K562 (cell line): ENCODE measurements around the gene KLHL22. TPM values are rescaled to one million over a fixed set of nuclear protein-coding genes. Genes with fewer than 3 reads are reported as not detected.

ENCODE experiments used
- ATAC-seq: fragments of 200-7000 bp; cut with Tn5 transposase; 3 replicates; pipeline ENCODE4 v1.9.1; 2020; ENCODE audit warnings: moderate library complexity
- BruUV-seq: library from RNA; stranded (reverse); fragments of 400-500 nt; replicated peaks from 2 replicates; lab custom pipeline; 2021; lab: Mats Ljungman, UMichigan
- CTCF ChIA-PET: fragments of 300-600 bp; formaldehyde crosslinking; extraction: SDS; loops from one replicate; lab custom pipeline; 2021; ENCODE audit warnings: low intra/inter-chr PET ratio; lab: Yijun Ruan, JAX
- POLR2A ChIA-PET: fragments of 300-600, 350-650 bp; sonication (Branson Sonifier 250); formaldehyde crosslinking; extraction: SDS; loops from one replicate; lab custom pipeline; 2021; ENCODE audit warnings: antibody characterized with exemption, inconsistent platforms; lab: Yijun Ruan, JAX
- DNase-seq, 4 experiments: peaks; one replicate each; pipeline versions ENCODE4 v3.0.0 to v3.0.0-alpha.2; 2011 to 2018; ENCODE audit warnings: low spot score in 3 of 4, mixed read lengths in 3 of 4; ENCODE audit errors: extremely low read depth in 1 of 4
- FAIRE-seq: peaks from 2 replicates; lab custom pipeline; 2011; peaks lifted over from hg19 to GRCh38; lab: Jason Lieb, UNC
- H2AFZ ChIP-seq: 2 replicates; pipeline ENCODE4 v1.6.0; 2011; ENCODE audit warnings: low read depth, low read length, control low read depth, inconsistent platforms
- H3K27ac ChIP-seq: fragments of 200-600 bp; 3 replicates; pipeline ENCODE4 v1.8.0; 2011; ENCODE audit warnings: low read depth, mild to moderate bottlenecking, control low read depth, inconsistent platforms, low read length, moderate library complexity, mixed read lengths; ENCODE audit errors: extremely low read depth
- H3K27me3 ChIP-seq, 2 experiments: fragments of 300-600 bp in 1 of 2; 2 replicates in 1 of 2; 3 replicates in 1 of 2; pipeline versions ENCODE4 v1.6.0 to v1.8.0; 2011; ENCODE audit warnings: inconsistent platforms in 2 of 2, low read length in 2 of 2, mild to moderate bottlenecking in 1 of 2, mixed read lengths in 1 of 2, moderate library complexity in 1 of 2; ENCODE audit not compliant: control insufficient read depth in 2 of 2, insufficient read depth in 2 of 2
- H3K36me3 ChIP-seq: fragments of 300-600 bp; 3 replicates; pipeline ENCODE4 v1.8.0; 2011; ENCODE audit warnings: mild to moderate bottlenecking, low read length, inconsistent platforms; ENCODE audit not compliant: control insufficient read depth, insufficient read depth
- H3K4me1 ChIP-seq, 2 experiments: fragments of 200-600 bp in 1 of 2; replicated peaks in 1 of 2; 2 replicates in 1 of 2; 3 replicates in 1 of 2; pipeline versions ENCODE4 v1.5.1 to v1.8.0; 2011; ENCODE audit warnings: inconsistent platforms in 2 of 2, low read length in 2 of 2, mild to moderate bottlenecking in 1 of 2, mixed read lengths in 1 of 2, moderate library complexity in 1 of 2; ENCODE audit not compliant: control insufficient read depth in 2 of 2, insufficient read depth in 2 of 2
- H3K4me2 ChIP-seq: 2 replicates; pipeline ENCODE4 v1.6.1; 2011; ENCODE audit warnings: low read length, control low read depth, inconsistent platforms, mixed read lengths; ENCODE audit not compliant: insufficient read depth
- H3K4me3 ChIP-seq: fragments of 200-600 bp; sonication (generic), shearing (Covaris generic); 2 replicates; pipeline ENCODE4 v1.5.1; 2016; ENCODE audit warnings: control low read depth, inconsistent platforms
- H3K79me2 ChIP-seq: fragments of 200-600 bp; 3 replicates; pipeline ENCODE4 v1.8.0; 2011; ENCODE audit warnings: low read length, inconsistent platforms; ENCODE audit not compliant: control insufficient read depth, insufficient read depth
- H3K9ac ChIP-seq, 2 experiments: 2 replicates each; pipeline versions ENCODE4 v1.6.0 to v1.6.1; 2011; ENCODE audit warnings: low read depth in 2 of 2, low read length in 2 of 2, control low read depth in 1 of 2, inconsistent platforms in 1 of 2, mild to moderate bottlenecking in 1 of 2, mixed read lengths in 1 of 2; ENCODE audit not compliant: insufficient read depth in 1 of 2
- H3K9me1 ChIP-seq: one replicate; pipeline ENCODE4 v1.6.0; 2011; ENCODE audit warnings: inconsistent platforms, mild to moderate bottlenecking, low read length, moderate library complexity; ENCODE audit not compliant: control insufficient read depth, insufficient read depth
- H3K9me3 ChIP-seq: replicated peaks from 2 replicates; pipeline ENCODE4 v1.5.1; 2011; ENCODE audit warnings: low read depth, low read length, inconsistent platforms; ENCODE audit not compliant: control insufficient read depth, insufficient read depth
- H4K20me1 ChIP-seq: replicated peaks from 2 replicates; pipeline ENCODE4 v1.6.1; 2011; ENCODE audit warnings: low read length, inconsistent platforms, mixed read lengths; ENCODE audit not compliant: control insufficient read depth, insufficient read depth
- ATF6 ChIP-seq: sonication (generic); formaldehyde crosslinking; IDR thresholded peaks from 2 replicates; pipeline ENCODE4 v1.4.0; 2020; ENCODE audit warnings: mild to moderate bottlenecking, missing genetic modification reagents
- EZH2 ChIP-seq: IDR thresholded peaks from 2 replicates; pipeline ENCODE4 v1.6.1; 2012; ENCODE audit warnings: low read depth, mild to moderate bottlenecking, inconsistent platforms, low read length, borderline replicate concordance
- HDGF ChIP-seq: fragments of 450-650 bp; IDR thresholded peaks from 2 replicates; pipeline ENCODE4 v1.6.1; 2016
- MAX ChIP-seq: sonication (generic); formaldehyde crosslinking; IDR thresholded peaks from 2 replicates; pipeline ENCODE4 v1.9.0; 2022; ENCODE audit warnings: mild to moderate bottlenecking, missing genetic modification reagents
- NFIC ChIP-seq: fragments of 450-650 bp; IDR thresholded peaks from 2 replicates; pipeline ENCODE4 v1.6.1; 2017; ENCODE audit warnings: mild to moderate bottlenecking, inconsistent platforms
- NR4A1 ChIP-seq, 2 experiments: fragments of 250-450 bp in 1 of 2; fragments of 450-650 bp in 1 of 2; sonication (Bioruptor Pico) in 1 of 2; IDR thresholded peaks; 2 replicates each; pipeline versions ENCODE4 v1.4.0 to v1.6.1; 2016 to 2020; ENCODE audit warnings: mild to moderate bottlenecking in 2 of 2, missing compliant biosample characterization in 1 of 2, missing genetic modification characterization in 1 of 2, moderate library complexity in 1 of 2
- POLR2G ChIP-seq: fragments of 200-400 bp; formaldehyde crosslinking; IDR thresholded peaks from 2 replicates; pipeline ENCODE4 v1.6.1; 2017; ENCODE audit warnings: low read depth, mild to moderate bottlenecking, antibody characterized with exemption, low read length, moderate library complexity
- PRMT5 ChIP-seq: sonication (generic); formaldehyde crosslinking; IDR thresholded peaks from 2 replicates; pipeline ENCODE4 v1.5.0; 2020; ENCODE audit warnings: missing genetic modification reagents
- STAT6 ChIP-seq: sonication (generic); formaldehyde crosslinking; IDR thresholded peaks from 2 replicates; pipeline ENCODE4 v1.8.1; 2023; ENCODE audit warnings: mild to moderate bottlenecking, missing genetic modification reagents
- TEAD4 ChIP-seq, 2 experiments: sonication (generic) in 1 of 2; formaldehyde crosslinking in 1 of 2; IDR thresholded peaks; 2 replicates each; pipeline versions ENCODE4 v1.6.1 to v1.8.0; 2012 to 2022; ENCODE audit warnings: borderline replicate concordance in 1 of 2, inconsistent platforms in 1 of 2, low read length in 1 of 2, mild to moderate bottlenecking in 1 of 2, missing genetic modification reagents in 1 of 2
- TOE1 ChIP-seq, 2 experiments: fragments of 450-650 bp in 1 of 2; sonication (generic) in 1 of 2; formaldehyde crosslinking in 1 of 2; IDR thresholded peaks; 2 replicates each; pipeline versions ENCODE4 v1.7.1 to v1.8.0; 2016 to 2022; ENCODE audit warnings: borderline replicate concordance in 2 of 2, mild to moderate bottlenecking in 2 of 2, antibody characterized with exemption in 1 of 2, inconsistent platforms in 1 of 2, low read depth in 1 of 2, missing genetic modification reagents in 1 of 2, moderate library complexity in 1 of 2
- TRIM28 ChIP-seq: fragments of 450-650 bp; IDR thresholded peaks from 2 replicates; pipeline ENCODE4 v1.6.1; 2017
- ZC3H4 ChIP-seq: sonication (generic); formaldehyde crosslinking; IDR thresholded peaks from 2 replicates; pipeline ENCODE4 v1.9.0; 2021; ENCODE audit warnings: missing genetic modification reagents, borderline replicate concordance
- ZNF175 ChIP-seq: fragments of 200-800 bp; sonication (Bioruptor generic); IDR thresholded peaks from 2 replicates; pipeline ENCODE4 v1.6.1; 2016; ENCODE audit warnings: low read depth, mild to moderate bottlenecking, missing genetic modification characterization, missing compliant biosample characterization
- WGBS: fragments of 100-300 bp; shearing (Covaris generic); methylation state at CpG from one replicate; pipeline ENCODE4 v1.1.6; 2016; ENCODE audit warnings: low coverage, mixed read lengths; ENCODE audit not compliant: insufficient coverage; ENCODE audit errors: missing lambda C conversion rate; 5-methylcytosine and 5-hydroxymethylcytosine counted together
- in situ Hi-C: fragments of 300-500 bp; cut with MboI; formaldehyde crosslinking; loops from 4 replicates; pipeline ENCODE4 v1.15.0; 2018; ENCODE audit warnings: inconsistent platforms, mixed read lengths
- intact Hi-C: fragments of 100-400 bp; cut with micrococcal nuclease; formaldehyde crosslinking; loops from 2 replicates; pipeline ENCODE4 v1.14.2; 2022
- polyA plus RNA-seq, 8 experiments: library from polyadenylated mRNA; depleted of rRNA in 4 of 8; stranded (reverse) in 5 of 8; unstranded in 3 of 8; fragments of >200 nt; fragmentation: Nextera tagmentation in 2 of 8; fragmentation: Illumina TruSeq in 1 of 8; extraction: Ambion mirVana in 2 of 8; extraction: Trizol in 1 of 8; gene quantifications; 2 replicates each; pipeline versions ENCODE4 v1.2.1 to v1.2.3, GENCODE V29; 2011 to 2014; ENCODE audit warnings: inconsistent platforms in 1 of 8, missing spikeins in 1 of 8
- total RNA-seq, 7 experiments: library from RNA; depleted of rRNA in 6 of 7; stranded (reverse); fragments of >200 nt in 6 of 7; fragmentation: Illumina TruSeq in 2 of 7; extraction: Trizol in 2 of 7; gene quantifications; 2 replicates each; pipeline versions ENCODE4 v1.2.1 to v1.2.3, GENCODE V29; 2011 to 2021; ENCODE audit warnings: low replicate concordance in 1 of 7

KLHL22 gene
- total and polyA plus RNA-seq, 9 of the 15 experiments (the other 6 are each of a cell fraction or from before 2014, with no cell fraction given): 1.3 to 25.6 (median 15.2) TPM

- FAIRE-seq (no peak), ATAC-seq (no peak), DNase-seq (peak in 2 of 4 experiments; percentile 60 to 66)
- ChIA-PET CTCF (interaction anchor here (0.6 kb wide), 1 partner anchor 1284 kb away, joined by 4 read pairs; no protein-coding TSS in a partner anchor), POLR2A (interaction anchor here (1.3 to 68.9 kb wide), 3 partner anchors 13 to 46 kb away, joined by 3 to 1693 read pairs (median 1693); partner anchors contain the start of gene MED15)
- Histone ChIP-seq H3K79me2 (peaks cover 64% of the 10 kb centered on the region), H3K27me3 (no peaks in the 10 kb centered on the region), H4K20me1 (peaks cover 46% of the 10 kb centered on the region), H2AFZ (no peak overlapping the region), H3K9me1 (peaks cover 21% of the 10 kb centered on the region), H3K9me3 (no peaks in the 10 kb centered on the region), H3K4me3 (no peak overlapping the region), H3K9ac (peak overlapping the region in 1 of 2 experiments; percentile 50; a peak in 2 of 4 replicates), H3K36me3 (peaks cover 82% of the 10 kb centered on the region), H3K4me2 (no peak overlapping the region), H3K27ac (no peak overlapping the region), H3K4me1 (peaks cover 0 to 27% of the 10 kb centered on the region in 2 experiments; a peak in 2 of 5 replicates)
- intact Hi-C loops (no loop called here), in situ Hi-C loops (no loop called here)
- no TSS peak for BruUV-seq
- 92% methylated on average over 12 of the region's 12 CpGs for WGBS
- TF ChIP-seq TEAD4 (IDR thresholded peaks at IDR 0.05; ENCODE audit: low read length): no peak
- peak; percentile 83; the same call in 1 of the 2 replicates for TF ChIP-seq TEAD4 (CRISPR knock-in tag; IDR thresholded peaks at IDR 0.05; ENCODE audit: borderline replicate concordance)
- peak; percentile 16; the same call in 1 of the 2 replicates for TF ChIP-seq MAX (CRISPR knock-in tag)
- peak; percentile 31; the same call in 1 of the 2 replicates for TF ChIP-seq NFIC
- no peak for TF ChIP-seq TRIM28
- no peak for TF ChIP-seq EZH2
- TF ChIP-seq POLR2G: 0 out of 2 replicates have a peak, but pooled peaks have one; percentile 23
- TF ChIP-seq ZC3H4 (CRISPR knock-in tag): peak; percentile 80
- 0 out of 2 replicates have a peak, but pooled peaks have one; percentile 24 for TF ChIP-seq NR4A1 (CRISPR knock-in tag; IDR thresholded peaks at IDR 0.05)
- TF ChIP-seq NR4A1 (tag; IDR thresholded peaks at IDR 0.05): no peak
- no peak for TF ChIP-seq TOE1 (IDR thresholded peaks at IDR 0.05; ENCODE audit: borderline replicate concordance)
- TF ChIP-seq TOE1 (CRISPR knock-in tag; IDR thresholded peaks at IDR 0.05; ENCODE audit: borderline replicate concordance, low read depth): peak; percentile 49; the same call in 1 of the 2 replicates
- 0 out of 2 replicates have a peak, but pooled peaks have one; percentile 63 for TF ChIP-seq PRMT5 (CRISPR knock-in tag)
- no peak for TF ChIP-seq ATF6 (CRISPR knock-in tag)
- no peak for TF ChIP-seq ZNF175 (CRISPR knock-in tag)
- 0 out of 2 replicates have a peak, but pooled peaks have one; percentile 22 for TF ChIP-seq STAT6 (CRISPR knock-in tag)
- TF ChIP-seq HDGF: 0 out of 2 replicates have a peak, but pooled peaks have one; percentile 60
Measured at GRCh38 chr22:20536590-20537324, 41.2 kb upstream of the KLHL22 start.
